ENCODE data around the gene CXorf65.

The CXorf65 gene

DNA sequence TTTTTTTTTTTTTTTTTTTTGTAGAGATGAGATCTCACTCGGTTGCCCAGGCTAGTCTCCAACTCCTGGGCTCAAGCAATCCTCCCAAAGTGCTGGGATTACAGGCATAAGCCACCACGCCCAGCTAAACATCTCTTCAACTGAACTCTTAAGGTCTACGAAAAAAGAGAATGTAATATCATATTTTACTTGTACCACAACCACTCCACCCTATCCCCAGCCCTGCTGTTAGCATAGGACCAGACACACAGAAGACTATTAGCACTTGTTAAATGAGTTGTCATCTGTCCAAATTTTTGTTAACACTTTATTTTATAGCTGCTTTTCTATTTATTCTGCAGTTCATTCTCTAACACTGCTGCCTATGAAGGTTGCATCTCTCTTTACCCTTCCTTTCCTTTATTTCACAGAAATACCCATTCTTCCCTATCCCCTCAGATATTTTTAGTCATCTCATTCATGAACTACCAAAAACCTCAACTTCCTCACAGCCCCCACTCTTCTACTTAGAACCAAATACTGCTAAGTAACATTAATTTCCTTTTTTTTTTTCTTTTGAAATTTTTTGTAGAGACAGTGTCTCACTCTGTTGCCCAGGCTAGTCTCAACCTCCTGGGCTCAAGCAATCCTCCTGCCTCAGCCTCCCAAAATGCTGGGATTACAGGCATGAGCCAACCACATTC is 48.6 kb downstream of the CXorf65 start:
- no peak for DNase-seq

- no peak for DNase-seq
Measured at GRCh38 chrX:71056867-71057266, 49.7 kb downstream of the CXorf65 start.

Measured in NCI-H2107 (cell line).